ENCODE results near the gene RC3H2.

RC3H2 gene, protein sequence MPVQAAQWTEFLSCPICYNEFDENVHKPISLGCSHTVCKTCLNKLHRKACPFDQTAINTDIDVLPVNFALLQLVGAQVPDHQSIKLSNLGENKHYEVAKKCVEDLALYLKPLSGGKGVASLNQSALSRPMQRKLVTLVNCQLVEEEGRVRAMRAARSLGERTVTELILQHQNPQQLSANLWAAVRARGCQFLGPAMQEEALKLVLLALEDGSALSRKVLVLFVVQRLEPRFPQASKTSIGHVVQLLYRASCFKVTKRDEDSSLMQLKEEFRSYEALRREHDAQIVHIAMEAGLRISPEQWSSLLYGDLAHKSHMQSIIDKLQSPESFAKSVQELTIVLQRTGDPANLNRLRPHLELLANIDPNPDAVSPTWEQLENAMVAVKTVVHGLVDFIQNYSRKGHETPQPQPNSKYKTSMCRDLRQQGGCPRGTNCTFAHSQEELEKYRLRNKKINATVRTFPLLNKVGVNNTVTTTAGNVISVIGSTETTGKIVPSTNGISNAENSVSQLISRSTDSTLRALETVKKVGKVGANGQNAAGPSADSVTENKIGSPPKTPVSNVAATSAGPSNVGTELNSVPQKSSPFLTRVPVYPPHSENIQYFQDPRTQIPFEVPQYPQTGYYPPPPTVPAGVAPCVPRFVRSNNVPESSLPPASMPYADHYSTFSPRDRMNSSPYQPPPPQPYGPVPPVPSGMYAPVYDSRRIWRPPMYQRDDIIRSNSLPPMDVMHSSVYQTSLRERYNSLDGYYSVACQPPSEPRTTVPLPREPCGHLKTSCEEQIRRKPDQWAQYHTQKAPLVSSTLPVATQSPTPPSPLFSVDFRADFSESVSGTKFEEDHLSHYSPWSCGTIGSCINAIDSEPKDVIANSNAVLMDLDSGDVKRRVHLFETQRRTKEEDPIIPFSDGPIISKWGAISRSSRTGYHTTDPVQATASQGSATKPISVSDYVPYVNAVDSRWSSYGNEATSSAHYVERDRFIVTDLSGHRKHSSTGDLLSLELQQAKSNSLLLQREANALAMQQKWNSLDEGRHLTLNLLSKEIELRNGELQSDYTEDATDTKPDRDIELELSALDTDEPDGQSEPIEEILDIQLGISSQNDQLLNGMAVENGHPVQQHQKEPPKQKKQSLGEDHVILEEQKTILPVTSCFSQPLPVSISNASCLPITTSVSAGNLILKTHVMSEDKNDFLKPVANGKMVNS

DNA sequence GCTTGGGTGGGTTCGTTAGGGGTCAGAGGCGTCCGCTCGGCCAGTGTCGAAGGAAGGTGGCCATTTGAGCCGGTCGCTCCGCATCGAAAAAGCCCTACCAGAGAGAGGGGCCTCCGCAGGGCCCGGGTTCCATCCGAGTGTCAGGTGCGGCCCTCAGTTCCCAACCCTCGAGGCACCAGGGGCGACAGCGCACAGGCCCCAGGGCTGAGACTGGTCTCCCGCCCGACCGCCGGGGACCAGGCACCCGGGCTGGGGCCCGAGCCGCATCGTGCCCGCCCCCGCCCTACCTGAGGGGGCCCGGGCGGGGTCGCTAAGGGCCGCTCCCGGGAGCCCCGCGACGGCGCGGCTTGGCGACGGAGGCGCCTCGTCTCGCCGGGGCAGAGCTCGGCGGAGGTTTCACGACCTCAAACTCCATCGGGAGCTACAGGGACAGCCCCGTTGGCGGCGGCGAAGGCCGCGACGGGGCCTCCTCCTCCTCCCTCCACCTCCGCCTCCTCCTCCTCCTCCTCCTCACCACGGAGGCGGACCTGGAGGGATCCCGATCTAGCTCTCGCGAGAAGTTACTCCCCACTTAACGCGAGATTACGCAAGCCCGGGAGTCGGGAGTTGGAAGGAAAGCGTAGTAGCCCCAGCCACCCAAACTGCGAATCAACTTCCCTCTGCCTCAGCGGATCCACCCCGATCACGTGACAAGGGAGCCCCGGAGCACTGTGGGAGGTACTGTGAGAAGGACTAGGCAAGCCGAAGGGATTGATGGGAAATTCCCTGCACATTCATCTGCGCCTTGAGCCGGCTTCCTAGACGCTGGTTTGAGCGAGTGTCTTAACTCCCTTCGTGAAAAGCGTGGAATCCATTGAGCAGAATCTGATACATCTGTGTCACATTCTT is at the start of gene RC3H2:
RC3H2 (minus strand) TSS at position 537 of the 888 bp plus-strand sequence. CDS start 7,850 bp downstream, outside the sequence.
- peak; percentile 98 for DNase-seq (ENCODE audit: low spot score)

DNA sequence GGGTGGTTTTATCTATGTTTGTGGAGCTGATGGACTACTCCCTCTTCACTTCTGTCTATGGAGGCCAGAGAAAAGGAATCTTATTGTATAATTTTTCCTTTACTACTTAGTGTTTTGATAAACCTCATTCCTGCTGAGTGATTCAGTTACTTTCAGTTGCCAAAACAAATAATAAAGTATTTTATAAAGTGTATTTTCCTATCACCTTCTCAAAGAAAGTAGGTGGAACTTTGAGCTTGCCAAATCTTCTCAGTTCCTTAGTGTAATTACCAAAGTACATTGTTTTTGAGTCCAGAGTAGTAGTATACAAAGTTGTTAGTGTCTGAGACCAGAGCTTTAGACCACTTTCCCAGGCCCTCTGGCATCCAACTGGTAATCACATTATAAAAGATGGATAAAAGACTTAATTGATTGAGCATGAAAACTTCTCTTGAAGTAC is 49.1 kb upstream of the RC3H2 start:
- no peak for DNase-seq (ENCODE audit: low spot score)

DNA sequence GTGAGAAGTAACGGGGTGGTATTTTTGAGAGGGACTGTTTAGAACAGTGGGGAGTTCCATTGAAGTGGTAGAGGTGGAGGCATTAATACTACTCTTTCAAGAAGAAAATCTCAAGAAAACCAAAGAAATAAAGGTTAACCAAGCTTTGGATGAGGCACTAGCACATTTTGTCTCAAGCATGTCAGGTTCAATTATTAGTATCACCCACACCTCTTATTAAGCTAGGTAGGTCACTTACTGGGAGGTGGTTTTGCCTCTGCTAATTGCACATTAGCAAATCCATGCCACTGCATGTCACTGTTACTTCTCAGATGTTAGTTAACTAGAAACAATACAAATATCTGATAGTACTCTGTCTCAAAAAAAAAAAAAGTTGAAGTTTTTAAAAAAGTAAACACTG is 45.9 kb upstream of the RC3H2 start:
- DNase-seq (ENCODE audit: low spot score): no peak

DNA sequence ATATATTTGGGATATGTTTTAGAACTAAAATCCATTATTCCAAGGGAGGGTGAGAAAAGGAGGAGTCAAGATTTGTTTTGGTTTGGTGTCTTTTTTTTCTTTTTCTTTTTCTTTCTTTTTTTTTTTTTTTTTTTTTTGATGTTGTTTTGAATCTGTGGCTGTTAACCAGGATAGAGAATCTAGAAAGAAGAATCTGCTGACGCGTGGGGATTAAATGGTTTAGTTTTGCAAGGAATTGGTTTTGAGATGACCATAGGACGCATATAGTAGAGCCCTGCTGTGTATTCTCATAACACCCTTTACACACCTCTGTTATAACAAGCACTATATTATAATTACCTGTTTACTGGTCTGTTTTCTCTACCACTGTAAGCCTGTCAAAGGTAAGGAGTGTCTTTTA is 45.1 kb upstream of the RC3H2 start:
- DNase-seq (ENCODE audit: low spot score): no peak

DNA sequence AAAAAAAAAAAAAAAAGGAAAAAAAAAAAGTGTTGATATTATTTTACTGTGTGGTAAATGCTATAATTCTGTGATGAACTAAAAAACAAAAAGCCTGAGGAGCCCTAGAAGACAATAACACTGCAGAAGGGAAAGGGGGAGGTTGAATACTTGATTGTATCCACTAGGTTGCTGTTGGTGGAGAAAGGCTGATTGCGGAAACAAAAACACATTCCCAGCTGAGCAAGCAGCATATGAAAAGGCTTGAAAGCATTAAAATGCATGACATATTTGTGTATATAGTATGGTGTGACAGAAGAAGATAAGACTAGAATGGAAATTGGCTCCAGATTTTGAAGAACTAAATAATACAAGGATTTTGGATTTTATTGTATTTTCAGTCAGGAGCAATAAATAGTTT is 44.5 kb upstream of the RC3H2 start:
- DNase-seq (ENCODE audit: low spot score): no peak

DNA sequence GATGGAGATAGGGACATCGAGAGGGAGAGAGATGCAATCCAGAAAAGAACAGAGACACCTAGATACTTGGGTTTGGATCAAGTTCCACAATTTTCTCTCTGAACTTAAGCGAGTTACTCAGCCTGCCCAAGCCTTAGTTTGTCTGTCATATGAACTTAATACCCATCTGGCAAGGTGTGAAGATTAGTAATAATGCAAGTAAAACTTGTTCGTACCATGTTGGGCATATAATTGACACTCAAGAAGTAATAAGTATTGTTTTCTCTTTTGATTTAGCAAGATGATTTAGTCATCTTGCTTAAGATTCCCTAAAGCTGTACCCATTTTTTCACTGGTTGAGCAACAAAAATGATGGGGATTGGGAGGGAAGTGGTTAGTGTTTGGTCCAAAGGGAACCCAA is 43.2 kb upstream of the RC3H2 start:
- no peak for DNase-seq (ENCODE audit: low spot score)

DNA sequence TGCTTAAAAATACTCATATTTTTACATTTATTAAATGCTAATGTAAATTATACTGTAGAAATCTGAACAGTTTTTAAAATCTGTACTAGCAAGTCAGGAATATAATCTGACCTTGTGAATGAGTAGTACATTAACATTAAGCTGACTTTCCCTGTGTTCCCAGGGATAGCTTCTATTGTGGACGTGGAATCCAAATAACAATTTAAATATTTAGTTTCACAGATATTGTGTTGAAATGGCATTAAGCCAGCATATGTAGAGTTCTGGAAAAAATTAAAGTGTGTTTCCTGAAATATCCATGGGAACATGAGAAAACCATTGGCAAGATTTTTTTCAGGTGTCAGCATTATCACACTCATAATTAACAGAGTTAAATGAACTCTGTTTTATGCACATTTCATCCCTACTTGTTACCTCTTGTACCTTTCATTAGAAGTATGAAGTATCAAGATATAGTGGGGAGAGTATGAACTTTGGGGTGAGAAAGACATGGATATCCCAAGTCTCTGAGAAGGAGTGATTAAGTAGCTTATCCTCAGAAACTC is 41.4 kb upstream of the RC3H2 start:
- no peak for DNase-seq (ENCODE audit: low spot score)

DNA sequence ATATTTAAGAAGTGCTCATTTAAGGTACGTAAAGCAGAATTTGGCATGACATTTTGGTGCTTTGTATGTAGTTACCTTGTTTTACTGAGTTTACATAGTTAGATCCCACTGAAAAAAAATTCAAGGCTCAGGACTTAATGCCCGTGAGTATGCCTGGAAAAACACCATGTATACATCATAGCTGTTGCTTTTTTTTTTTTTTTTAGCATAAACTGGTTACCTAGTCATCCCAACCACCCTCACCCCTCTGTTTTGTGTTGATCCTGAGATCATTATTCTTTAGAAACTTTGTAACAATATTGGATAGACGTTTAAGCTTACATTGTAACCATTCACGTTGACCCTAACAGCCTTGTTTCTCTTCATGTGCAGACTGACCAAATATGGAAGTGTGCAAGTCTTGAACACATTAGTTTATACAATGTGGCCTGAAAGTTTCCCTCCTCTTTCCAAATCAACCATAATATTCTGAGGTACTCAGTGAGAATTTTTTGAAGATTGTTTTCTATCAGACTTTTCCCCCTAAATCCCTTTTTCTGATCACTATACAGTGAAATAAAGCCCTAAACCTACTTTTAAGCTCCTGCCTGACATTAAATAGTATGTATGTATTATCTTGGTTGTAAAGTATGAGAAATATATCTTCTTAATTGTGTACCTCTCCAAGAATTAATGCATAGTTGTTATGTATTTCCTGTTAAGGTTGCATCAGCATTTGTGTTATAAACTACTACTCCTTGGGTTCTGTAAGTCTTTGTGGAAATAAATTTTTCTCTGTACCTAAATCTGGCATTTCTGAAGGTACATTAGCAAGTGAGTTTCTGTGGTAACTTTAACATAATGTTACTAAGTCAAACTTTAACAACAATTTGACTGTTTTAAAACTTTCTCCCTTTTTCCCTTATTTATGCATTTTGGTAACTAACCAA is 40.1 kb upstream of the RC3H2 start:
- no peak for DNase-seq (ENCODE audit: low spot score)

DNA sequence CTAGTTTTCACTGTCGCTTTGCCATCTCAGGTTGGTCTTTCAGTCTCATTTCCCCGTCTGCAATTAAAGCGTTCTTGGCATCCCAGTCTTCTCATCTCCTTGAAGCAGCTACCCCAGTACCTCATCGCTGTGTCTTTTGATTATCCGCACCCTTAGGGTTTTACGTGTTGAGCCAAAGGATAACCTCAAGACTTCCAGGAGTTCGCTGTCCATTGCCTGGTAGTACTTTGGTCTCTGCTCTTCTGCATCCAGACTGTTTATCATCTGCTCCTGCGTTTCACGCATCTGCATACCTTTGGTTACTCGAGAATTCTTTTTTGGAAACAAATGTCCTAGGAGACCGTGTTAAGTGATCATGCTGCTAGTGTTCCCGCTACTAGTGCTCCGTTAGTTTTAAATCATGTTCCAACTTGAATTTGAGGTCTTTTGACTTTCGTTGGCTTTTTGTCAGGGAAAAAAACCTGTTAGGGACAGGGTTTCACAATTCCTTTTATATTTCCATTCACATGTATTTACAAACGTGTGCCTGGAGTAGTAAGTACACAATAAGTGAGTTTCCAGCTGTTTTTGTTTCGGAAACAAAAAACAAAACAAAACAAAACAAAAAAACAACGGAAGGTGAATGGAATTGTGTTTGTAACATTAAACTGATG is 36.5 kb upstream of the RC3H2 start:
- no peak for DNase-seq (ENCODE audit: low spot score)

DNA sequence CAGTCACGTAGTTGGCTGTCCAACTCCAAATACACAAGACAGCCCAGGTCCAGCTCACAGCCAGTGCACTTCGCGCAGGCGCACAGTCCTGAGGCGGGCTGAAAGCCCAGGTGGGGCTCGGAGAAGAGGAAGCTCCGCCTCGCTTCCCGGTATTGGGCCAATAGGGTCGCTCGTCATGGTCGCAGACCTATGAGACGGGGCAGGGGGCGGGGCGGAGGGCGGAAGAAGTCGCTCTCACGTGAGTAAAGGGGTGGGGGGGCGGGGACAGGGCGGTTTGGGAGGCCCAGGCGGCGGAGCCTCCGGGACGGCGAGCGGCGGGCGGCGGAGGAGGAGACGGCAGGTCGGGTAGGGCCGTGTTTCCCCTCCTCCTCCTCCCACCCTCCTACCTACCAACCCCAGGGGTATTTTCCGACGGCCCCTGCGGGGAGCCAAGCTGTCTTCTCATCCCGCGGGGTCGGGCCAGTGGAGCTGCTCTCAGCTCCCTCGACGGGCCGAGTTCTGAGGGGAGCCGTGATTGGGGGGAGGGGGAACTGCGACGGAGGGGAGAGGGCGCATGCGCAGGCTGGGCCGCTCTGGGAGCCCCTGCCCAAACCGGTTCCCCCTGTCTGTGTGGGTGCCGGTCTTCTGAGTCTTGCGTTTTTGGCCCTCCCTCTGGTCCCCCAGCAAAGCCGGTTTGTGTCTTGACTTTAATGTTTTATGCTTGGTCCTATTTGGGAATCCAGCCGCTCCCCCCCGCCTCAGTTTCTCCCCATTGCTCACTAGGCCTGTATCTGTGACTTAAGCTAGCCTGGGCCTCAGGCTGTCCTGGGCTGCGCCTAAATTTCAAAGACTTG is 35.8 kb upstream of the RC3H2 start, which contains the start of gene RABGAP1:
RABGAP1 (plus strand) TSS at position 272 of the 833 bp plus-strand sequence. CDS start 16,040 bp downstream, outside the sequence.
- peak; percentile 98 for DNase-seq (ENCODE audit: low spot score)

DNA sequence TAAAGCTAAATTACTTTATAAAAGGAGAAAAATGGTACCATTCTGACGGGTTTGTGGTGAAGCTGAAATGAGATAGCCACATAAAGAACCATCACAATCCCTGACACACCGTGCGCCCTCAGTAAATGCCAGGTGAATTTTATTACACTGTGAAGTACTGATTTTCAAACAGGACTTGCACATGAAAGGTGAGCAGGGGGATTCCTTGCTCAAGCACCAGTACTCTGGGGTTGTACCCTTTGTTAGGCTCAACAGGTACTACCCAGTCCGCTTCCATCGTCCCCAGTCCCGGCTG is 35.2 kb upstream of the RC3H2 start:
- no peak for DNase-seq (ENCODE audit: low spot score)

DNA sequence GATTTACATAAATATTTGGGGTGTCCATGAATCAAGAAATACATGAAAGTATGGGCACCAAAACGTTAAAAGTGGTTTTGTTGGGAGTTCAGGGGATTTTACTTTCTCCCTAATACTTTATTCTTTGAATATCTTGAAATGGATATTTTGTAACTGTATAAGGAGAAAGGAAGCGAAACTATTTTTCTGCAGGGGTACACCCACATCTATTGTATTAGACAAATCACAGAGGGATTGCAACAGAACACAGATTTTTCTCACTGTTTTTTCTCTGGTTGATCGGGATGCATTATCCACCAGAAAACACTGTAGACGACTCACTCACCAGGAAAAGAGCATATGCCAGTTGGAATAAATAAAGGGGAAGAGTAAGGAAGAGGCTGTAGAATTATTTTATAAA is 34.4 kb upstream of the RC3H2 start:
- no peak for DNase-seq (ENCODE audit: low spot score)

DNA sequence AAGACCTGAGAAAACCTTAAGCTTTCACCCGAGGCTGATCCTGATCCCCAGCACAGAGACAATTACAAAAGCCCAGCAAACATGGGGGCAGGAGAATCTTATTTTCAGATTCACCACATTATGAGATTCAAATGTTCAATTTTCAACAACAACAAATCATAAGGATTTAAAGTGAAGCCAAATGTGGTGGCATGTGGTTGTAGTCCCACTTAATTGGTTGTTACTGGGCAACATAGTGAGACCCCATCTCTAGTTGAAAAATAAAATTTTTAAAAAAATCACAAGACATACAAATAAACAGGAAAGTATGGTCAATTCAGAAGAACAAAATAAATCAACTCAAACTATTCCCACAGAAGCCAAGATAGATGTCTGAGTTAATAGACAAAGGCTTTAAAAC is 31.7 kb upstream of the RC3H2 start:
- DNase-seq (ENCODE audit: low spot score): no peak

DNA sequence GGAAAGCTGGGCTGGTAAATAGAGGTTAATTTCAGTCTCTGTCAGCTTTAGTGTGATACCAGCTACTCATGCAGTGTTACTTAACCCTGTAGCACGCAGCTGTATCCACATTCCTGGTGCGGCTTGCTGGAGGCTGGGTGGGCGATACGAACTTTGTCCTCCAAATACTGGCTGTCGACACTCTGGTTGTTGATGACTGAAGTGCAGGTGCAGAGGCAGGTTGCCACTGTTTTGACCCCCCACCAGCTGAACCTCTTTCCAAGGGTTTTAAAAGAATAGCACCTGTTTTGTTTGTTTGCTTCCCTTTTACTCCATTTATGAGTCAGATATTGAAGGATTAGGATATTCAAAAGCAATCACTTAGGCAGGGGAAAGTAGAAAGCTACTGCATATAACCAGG is 31.3 kb upstream of the RC3H2 start:
- DNase-seq (ENCODE audit: low spot score): no peak

DNA sequence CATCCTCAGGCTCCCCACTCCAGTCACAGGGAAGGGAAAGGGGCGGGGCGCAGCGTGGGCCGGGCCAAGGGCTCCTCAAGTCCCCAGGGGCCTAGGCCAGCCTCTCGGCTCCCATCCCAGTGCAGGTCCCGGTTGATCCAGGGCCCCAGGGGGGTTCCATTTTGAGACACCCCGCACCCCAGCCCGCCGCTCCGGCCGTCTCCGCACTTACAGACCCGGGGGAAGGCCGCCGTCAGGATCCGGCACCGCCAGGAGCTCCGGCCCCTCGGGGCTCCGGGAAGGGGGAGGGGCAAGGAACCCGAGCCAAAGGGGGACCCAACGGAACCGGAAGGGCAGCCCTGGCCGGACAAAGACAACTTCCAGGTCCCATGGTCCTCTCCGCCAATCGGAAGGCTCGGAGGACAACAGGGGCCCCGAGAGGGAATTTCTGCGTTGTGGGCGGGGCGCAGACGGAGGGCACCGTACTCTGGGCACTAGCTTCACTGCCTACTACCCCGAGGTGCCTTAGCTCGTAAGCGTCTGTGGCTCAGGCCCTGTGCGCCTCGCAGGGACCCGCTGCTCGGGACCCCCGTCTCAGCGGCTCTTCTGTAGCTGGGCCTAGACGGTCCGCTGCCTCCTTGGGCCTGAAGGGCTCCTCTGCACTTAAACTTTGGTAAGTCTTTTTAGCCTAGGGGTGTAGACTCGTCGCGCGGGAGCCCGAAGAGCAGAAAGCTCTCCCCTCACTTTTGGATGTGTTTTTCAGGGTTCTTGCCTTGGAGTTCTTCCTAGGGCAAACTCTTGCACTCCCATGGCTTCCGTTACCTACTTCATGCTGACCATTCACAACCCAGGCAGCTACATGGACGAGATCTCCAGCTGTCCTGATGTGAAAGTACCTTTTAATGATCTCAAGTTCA is 26.3 kb upstream of the RC3H2 start, which contains the start of gene ZBTB26:
ZBTB26 (minus strand) TSS at position 287 of the 896 bp plus-strand sequence. CDS start 11,578 bp downstream, outside the sequence.
- peak; percentile 87 for DNase-seq (ENCODE audit: low spot score)

DNA sequence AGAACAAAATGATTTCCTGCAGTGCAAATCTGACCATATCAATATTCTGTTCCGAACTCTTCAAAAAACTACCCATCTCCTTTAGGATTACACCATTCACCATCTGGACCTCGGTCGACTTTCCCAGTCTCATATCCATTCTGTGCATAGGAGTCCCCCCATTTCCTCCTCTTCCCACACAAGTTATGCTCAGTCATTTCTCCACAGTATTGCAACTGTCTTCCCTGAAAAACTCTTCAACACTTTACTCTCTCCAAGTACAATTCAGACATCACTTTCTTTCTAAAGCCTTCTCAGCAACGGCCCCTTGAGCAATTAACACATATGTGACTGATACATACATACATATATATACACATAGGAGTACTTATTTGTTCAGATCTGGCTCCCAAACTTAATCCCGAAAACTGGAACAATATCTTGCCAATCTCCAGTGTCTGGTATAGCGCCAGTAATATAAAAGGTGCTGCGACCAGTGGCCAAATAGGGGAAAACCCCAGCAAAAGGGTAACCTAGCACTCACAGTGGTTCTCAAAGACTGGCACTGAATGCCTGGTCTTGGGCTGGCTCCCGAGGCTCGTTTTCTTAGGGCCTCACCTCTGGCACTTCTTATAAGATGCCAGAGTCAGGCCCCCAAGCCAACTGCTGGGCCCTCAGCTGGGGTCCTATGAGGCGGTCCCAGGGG is 25.5 kb upstream of the RC3H2 start:
- DNase-seq (ENCODE audit: low spot score): no peak

All from CD4-positive, alpha-beta T cell treated with Interleukin-6 at 100 ng/mL for 8 hours (primary cell).